ENCODE measurements around the gene KRT4.

- no peak for TF ChIP-seq CTCF (IDR thresholded peaks at IDR 0.05)
- TF ChIP-seq POLR2A (IDR thresholded peaks at IDR 0.05), result no peak
Observed at GRCh38 chr12:52767020-52767379, 46.9 kb downstream of the KRT4 start.
